ENCODE results near the gene TXNDC11. TPM values are rescaled to one million over a fixed set of nuclear protein-coding genes. Genes with fewer than 3 reads are reported as not detected.

The TXNDC11 gene
- total RNA-seq, 1 donor from 2014 or later, result 19.6 TPM

DNA sequence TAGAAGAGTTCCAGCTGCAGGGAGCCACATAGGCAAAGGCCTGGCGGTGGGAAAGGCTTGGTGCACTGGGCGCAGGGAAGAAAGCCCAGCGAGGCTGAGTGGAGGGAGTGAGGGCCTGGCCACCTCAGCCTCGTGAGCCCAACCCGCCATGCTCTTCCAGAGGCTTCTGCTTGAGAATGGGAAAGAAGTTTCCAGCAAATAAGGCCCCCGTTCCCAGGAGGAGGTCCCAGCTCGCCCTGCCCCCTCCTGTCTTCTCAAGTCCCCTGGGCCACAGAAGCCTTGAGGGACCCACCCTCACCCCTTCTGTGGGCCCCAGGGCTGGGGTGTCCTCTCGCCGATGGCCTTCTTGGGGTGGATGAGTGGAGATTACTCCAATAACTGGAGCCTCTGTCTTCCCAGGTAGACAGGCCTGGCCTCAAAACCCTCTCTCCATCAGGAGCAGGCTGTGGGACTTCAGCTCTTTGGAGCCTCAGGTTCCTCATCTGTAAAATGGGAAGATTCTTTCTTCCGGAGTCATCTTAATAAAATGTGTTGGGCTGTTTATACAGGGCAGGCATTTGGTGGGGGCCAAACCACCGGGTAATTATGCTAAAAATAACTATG is 75.3 kb downstream of the TXNDC11 start:
- TF ChIP-seq, protein P1, sequence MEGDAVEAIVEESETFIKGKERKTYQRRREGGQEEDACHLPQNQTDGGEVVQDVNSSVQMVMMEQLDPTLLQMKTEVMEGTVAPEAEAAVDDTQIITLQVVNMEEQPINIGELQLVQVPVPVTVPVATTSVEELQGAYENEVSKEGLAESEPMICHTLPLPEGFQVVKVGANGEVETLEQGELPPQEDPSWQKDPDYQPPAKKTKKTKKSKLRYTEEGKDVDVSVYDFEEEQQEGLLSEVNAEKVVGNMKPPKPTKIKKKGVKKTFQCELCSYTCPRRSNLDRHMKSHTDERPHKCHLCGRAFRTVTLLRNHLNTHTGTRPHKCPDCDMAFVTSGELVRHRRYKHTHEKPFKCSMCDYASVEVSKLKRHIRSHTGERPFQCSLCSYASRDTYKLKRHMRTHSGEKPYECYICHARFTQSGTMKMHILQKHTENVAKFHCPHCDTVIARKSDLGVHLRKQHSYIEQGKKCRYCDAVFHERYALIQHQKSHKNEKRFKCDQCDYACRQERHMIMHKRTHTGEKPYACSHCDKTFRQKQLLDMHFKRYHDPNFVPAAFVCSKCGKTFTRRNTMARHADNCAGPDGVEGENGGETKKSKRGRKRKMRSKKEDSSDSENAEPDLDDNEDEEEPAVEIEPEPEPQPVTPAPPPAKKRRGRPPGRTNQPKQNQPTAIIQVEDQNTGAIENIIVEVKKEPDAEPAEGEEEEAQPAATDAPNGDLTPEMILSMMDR (IDR thresholded peaks at IDR 0.05; ENCODE audit: unreplicated experiment), result no peak
- H3K4me3 Mint-ChIP-seq (ENCODE audit: unreplicated experiment), result peak overlapping the region; percentile 85
- no peaks in the 10 kb centered on the region for H3K36me3 Mint-ChIP-seq (ENCODE audit: low read depth, unreplicated experiment)
- H3K27me3 Mint-ChIP-seq (ENCODE audit: unreplicated experiment), result peaks cover 23% of the 10 kb centered on the region
- peak overlapping the region; percentile 67 for H3K27ac Mint-ChIP-seq (ENCODE audit: unreplicated experiment)
- H3K9me3 Mint-ChIP-seq (ENCODE audit: unreplicated experiment), result no peaks in the 10 kb centered on the region
- no peak for DNase-seq (ENCODE audit: low spot score)
- peaks cover 55% of the 10 kb centered on the region for H3K4me1 Mint-ChIP-seq (ENCODE audit: unreplicated experiment)

DNA sequence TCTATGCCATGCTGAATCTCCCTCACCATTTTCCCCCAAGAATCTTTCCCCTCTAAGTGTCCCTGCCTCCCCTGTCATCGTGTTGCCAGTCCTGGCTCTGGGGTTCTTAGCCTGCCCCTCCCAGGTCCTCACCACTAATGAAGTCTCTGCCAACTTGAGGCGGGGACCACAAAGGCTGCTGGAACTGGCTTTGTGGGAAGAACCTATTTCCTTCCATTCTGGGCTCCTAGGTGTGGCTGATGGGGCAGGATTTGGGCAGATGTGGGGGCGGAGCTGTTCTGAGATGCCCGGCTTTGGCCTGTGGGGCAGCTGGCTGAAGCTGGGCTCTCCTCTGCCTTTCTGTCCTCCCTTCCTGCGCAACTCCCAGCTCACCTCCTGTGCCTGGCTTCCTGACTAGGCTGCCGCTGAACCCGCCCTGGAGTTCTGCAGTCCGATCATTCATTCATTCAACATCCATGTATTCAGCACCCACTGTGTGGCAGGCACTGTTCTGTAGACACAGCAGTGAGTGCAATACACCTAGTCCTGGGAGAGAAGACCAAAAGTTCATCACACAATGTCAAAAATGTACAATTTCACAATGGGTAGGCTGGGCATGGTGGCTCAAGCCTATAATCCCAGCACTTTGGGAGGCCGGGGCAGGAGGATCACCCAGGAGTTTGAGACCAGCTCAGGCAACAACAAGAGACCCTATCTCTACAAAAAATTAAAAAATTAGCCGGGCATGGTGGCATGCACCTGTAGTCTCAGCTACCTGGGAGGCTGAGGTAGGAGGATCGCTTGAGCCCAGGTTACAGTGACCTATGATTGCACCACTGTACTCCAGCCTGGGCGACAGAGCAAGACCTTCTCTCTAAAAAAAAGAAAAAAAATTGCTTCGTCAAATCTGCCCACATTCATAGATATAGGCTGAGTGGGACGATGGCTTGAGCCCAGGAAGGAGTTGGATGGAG is 76.3 kb downstream of the TXNDC11 start:
- TF ChIP-seq, protein P1 (IDR thresholded peaks at IDR 0.05; ENCODE audit: unreplicated experiment), result no peak
- peak overlapping the region; percentile 32 for H3K27ac Mint-ChIP-seq (ENCODE audit: unreplicated experiment)

DNA sequence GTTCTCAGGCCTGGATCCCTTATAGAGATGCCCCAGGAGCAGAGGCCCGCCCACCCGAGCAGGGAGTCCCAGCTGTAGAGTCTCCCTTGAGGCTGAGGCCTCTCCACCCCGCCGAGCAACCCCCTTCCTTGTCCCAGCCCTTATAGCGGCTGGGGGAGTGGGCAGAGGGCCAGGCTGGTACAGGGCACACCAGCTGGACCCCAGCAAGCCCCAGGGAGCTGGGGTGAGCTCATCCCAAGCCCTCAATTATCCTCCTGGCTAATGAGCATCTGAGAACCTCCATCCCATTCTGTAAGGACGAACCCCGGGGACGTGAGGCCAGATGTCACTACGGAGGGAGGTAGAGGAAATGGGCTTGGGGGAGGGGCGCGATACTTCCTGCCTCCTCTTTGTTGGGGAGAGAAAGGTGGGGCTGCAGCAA is 77.6 kb downstream of the TXNDC11 start:
- H3K27ac Mint-ChIP-seq (ENCODE audit: unreplicated experiment), result peak overlapping the region; percentile 70
- peaks cover 34% of the 10 kb centered on the region for H3K4me1 Mint-ChIP-seq (ENCODE audit: unreplicated experiment)
- no peaks in the 10 kb centered on the region for H3K36me3 Mint-ChIP-seq (ENCODE audit: low read depth, unreplicated experiment)
- TF ChIP-seq, protein P1 (IDR thresholded peaks at IDR 0.05; ENCODE audit: unreplicated experiment), result no peak
- H3K9me3 Mint-ChIP-seq (ENCODE audit: unreplicated experiment), result no peaks in the 10 kb centered on the region
- no peak overlapping the region for H3K4me3 Mint-ChIP-seq (ENCODE audit: unreplicated experiment)
- DNase-seq (ENCODE audit: low spot score), result no peak
- H3K27me3 Mint-ChIP-seq (ENCODE audit: unreplicated experiment), result peaks cover 13% of the 10 kb centered on the region

More for the DNA sequence above, 76.3 kb downstream of the TXNDC11 start:
- H3K36me3 Mint-ChIP-seq (ENCODE audit: low read depth, unreplicated experiment), result no peaks in the 10 kb centered on the region
- H3K9me3 Mint-ChIP-seq (ENCODE audit: unreplicated experiment), result no peaks in the 10 kb centered on the region
- H3K4me3 Mint-ChIP-seq (ENCODE audit: unreplicated experiment), result no peak overlapping the region
- peaks cover 18% of the 10 kb centered on the region for H3K27me3 Mint-ChIP-seq (ENCODE audit: unreplicated experiment)
- H3K4me1 Mint-ChIP-seq (ENCODE audit: unreplicated experiment), result peaks cover 47% of the 10 kb centered on the region
- no peak for DNase-seq (ENCODE audit: low spot score)

DNA sequence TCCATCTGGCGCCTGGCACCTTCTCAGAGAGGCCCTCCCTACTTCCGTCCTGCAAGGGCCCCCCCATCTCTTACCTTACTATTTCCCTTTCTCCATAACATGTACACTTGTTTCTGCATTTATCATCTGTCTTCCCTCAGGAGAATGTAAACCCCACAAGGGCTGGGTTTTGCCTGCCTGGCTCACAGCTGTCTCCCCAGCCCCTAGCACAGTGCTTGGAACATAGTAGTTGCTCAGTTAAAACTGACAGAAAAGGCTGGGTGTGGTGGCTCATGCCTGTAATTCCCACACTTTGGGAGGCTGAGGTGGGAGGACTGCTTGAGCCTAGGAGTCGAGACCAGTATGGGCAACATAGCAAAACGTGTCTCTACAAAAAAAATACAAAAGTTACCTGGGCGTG is 80.1 kb downstream of the TXNDC11 start:
- Mint-ChIP-seq H3K4me1 (ENCODE audit: unreplicated experiment) (peaks cover 36% of the 10 kb centered on the region), H3K36me3 (ENCODE audit: low read depth, unreplicated experiment) (no peaks in the 10 kb centered on the region), H3K9me3 (ENCODE audit: unreplicated experiment) (no peaks in the 10 kb centered on the region), H3K27ac (ENCODE audit: unreplicated experiment) (no peak overlapping the region), H3K4me3 (ENCODE audit: unreplicated experiment) (no peak overlapping the region), H3K27me3 (ENCODE audit: unreplicated experiment) (peaks cover 8% of the 10 kb centered on the region)
- DNase-seq (ENCODE audit: low spot score), result no peak
- TF ChIP-seq, protein P1 (IDR thresholded peaks at IDR 0.05; ENCODE audit: unreplicated experiment), result no peak

DNA sequence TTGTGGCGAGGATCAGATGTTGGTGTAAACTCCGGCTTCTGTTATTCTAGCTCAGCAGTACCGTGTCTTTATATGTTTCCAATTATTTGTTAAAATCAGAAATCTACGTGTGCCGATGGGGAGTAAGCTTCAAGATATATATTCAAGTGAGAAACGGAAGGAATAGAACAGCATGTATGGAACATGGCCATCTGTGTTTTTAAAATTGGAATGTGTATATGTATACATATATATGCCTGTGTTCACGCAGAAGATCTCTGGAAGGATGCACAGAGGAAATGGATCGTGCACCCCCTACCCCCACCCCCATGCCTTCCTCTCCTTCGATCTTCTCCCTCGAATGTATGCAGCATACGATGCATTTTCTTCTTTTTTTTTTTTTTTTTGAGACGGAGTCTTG is 82.1 kb downstream of the TXNDC11 start:
- H3K9me3 Mint-ChIP-seq (ENCODE audit: unreplicated experiment), result no peaks in the 10 kb centered on the region
- peaks cover 26% of the 10 kb centered on the region for H3K4me1 Mint-ChIP-seq (ENCODE audit: unreplicated experiment)
- H3K4me3 Mint-ChIP-seq (ENCODE audit: unreplicated experiment), result no peak overlapping the region
- no peaks in the 10 kb centered on the region for H3K36me3 Mint-ChIP-seq (ENCODE audit: low read depth, unreplicated experiment)
- no peaks in the 10 kb centered on the region for H3K27me3 Mint-ChIP-seq (ENCODE audit: unreplicated experiment)
- TF ChIP-seq, protein P1 (IDR thresholded peaks at IDR 0.05; ENCODE audit: unreplicated experiment), result no peak
- no peak overlapping the region for H3K27ac Mint-ChIP-seq (ENCODE audit: unreplicated experiment)
- DNase-seq (ENCODE audit: low spot score), result no peak
